ENCODE measurements around the gene CDK11B.

The CDK11B gene

DNA sequence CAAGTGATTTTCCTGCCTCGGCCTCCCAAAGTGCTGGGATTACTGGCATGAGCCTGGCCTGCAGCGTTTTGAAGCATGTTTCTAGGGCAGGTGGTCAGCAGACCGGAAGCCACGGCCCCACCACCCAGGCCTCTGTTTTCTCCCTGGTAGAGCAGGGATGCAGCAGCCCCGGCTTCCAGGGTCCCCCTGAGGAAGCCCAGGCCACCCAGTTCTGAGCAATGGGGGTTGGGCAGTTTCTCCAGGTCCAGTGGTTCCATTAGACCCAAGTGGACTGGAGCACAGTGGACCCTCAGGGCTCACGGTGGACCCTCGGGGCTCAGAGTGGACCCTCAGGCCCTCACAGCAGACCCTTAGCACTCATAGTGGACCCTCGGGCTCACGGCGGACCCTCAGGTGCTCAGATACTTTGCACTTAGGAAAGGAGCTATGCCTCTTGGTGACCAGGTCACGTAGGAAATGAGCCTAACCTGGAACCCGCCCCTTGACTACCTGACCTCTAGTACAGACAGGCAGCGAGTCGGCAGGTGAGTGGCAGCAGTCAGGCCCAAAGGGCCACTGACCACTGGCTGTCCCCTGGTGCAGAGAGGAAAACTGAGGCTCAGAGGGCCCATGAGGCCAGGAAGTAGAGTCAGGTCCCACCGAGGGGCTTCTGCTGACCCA, 54.3 kb downstream of the CDK11B start:
- Histone ChIP-seq H3K4me3 (ENCODE audit: low read depth, low read length) (no peak overlapping the region), H3K27ac (no peak overlapping the region), H3K36me3 (no peaks in the 10 kb centered on the region), H3K27me3 (ENCODE audit: insufficient read depth, low read depth, severe bottlenecking) (no peaks in the 10 kb centered on the region), H3K9me3 (ENCODE audit: severe bottlenecking) (no peaks in the 10 kb centered on the region)
- no peak for DNase-seq
- TF ChIP-seq, protein P1, sequence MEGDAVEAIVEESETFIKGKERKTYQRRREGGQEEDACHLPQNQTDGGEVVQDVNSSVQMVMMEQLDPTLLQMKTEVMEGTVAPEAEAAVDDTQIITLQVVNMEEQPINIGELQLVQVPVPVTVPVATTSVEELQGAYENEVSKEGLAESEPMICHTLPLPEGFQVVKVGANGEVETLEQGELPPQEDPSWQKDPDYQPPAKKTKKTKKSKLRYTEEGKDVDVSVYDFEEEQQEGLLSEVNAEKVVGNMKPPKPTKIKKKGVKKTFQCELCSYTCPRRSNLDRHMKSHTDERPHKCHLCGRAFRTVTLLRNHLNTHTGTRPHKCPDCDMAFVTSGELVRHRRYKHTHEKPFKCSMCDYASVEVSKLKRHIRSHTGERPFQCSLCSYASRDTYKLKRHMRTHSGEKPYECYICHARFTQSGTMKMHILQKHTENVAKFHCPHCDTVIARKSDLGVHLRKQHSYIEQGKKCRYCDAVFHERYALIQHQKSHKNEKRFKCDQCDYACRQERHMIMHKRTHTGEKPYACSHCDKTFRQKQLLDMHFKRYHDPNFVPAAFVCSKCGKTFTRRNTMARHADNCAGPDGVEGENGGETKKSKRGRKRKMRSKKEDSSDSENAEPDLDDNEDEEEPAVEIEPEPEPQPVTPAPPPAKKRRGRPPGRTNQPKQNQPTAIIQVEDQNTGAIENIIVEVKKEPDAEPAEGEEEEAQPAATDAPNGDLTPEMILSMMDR (IDR thresholded peaks at IDR 0.05; ENCODE audit: low read depth, low read length) = no peak

DNA sequence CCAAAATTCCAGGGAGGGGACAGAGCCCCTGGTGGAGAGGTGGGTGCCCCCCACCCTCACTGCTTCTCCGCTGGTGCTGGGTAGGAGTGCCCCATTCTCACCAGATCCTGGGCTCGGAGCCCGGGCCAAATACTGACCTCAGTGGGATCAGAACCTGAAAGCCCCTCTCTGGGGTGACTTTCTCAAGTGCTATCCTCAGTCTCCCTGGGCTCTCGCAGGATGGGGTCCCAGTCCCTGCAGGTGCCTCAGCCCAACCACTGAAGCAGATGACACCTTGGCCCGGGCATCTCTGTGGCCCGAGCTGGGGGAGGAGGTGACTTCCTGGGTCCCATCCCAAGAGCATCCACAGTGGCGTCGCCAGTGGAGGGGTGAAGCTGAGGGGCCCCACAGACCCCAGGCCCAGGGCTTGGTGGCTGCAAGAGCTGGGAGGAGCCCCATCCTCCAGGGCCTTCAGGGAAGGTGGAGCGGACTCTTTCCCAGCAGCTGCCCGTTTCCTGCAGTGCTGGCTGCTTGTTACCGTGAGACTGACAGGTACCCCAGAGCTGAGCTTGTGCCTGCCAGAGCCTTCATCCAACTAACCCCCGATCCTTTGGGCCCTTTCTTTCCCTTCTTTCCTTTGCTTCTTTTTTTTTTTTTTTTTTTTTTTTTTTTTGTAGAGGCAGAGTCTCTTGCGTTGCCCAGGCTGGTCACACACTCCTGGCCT, 55.0 kb downstream of the CDK11B start:
- Histone ChIP-seq H3K9me3 (ENCODE audit: severe bottlenecking) (no peaks in the 10 kb centered on the region), H3K27ac (no peak overlapping the region), H3K4me3 (ENCODE audit: low read depth, low read length) (no peak overlapping the region), H3K27me3 (ENCODE audit: insufficient read depth, low read depth, severe bottlenecking) (no peaks in the 10 kb centered on the region), H3K36me3 (no peaks in the 10 kb centered on the region)
- DNase-seq = no peak
- TF ChIP-seq, protein P1 (IDR thresholded peaks at IDR 0.05; ENCODE audit: low read depth, low read length) = no peak

DNA sequence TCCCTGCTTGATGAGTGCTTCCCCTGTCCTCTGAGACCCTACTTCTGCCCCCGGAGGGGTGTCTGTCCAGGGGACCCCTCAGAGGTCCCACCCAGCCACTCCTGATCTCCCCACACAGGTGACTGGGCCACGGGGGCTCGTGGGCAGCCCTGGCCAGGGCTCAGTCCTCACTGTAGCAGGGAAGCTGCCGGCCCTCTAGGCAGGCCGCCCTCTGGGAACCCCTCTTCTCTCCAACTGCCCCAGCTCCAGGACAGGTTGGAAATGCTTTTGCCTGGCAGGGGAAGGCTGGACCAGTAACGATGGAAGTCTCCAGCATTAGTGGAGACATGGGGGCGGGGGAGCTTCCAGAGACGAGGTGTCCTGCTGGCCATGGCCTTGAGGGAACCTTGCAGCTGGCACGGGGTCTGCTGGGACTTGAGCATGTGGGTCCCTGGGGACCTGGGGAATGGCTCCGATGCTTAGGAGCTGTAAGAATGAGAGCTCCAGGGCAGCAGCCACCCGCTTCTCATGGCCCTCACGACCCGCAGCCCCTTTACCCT, 55.8 kb downstream of the CDK11B start:
- TF ChIP-seq, protein P1 (IDR thresholded peaks at IDR 0.05; ENCODE audit: low read depth, low read length) = no peak
- peak; percentile 22 for DNase-seq
- H3K9me3 ChIP-seq (ENCODE audit: severe bottlenecking) = no peaks in the 10 kb centered on the region
- H3K27ac ChIP-seq = no peak overlapping the region
- no peaks in the 10 kb centered on the region for H3K36me3 ChIP-seq
- no peak overlapping the region for H3K4me3 ChIP-seq (ENCODE audit: low read depth, low read length)
- H3K27me3 ChIP-seq (ENCODE audit: insufficient read depth, low read depth, severe bottlenecking) = no peaks in the 10 kb centered on the region

DNA sequence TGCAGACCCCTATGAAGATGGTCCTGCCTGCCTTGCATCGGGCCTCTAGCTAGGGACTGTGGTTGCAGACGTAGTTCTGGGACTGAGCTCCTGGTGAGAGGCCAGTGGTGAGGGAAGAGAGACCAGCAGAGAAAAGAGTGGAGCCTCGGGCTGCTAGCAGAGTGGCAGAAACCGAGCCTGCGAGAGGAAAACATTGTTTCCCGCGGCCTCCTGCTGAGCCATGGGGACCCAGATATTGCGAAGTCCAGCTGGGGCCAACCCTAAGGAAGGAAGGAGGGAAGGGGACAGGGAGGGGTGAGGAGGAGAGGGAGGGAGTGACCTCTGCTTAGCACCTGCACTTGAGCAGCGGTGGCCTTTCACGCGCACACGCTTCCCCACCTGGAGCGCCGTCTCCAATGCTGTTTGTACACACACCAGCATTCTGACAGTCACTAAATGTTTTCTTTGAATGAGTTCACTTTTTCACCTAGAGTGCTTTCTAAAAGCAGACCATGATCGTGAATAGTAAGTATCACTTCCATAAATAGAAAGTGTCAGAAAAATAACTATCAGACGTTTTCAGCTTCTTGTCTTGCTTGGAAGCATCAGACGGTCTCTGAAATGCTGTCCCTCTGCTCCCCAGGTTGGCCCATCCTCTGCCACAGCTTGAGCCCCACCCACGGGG, 56.4 kb downstream of the CDK11B start:
- H3K36me3 ChIP-seq = no peaks in the 10 kb centered on the region
- TF ChIP-seq, protein P1 (IDR thresholded peaks at IDR 0.05; ENCODE audit: low read depth, low read length) = no peak
- DNase-seq = no peak
- H3K9me3 ChIP-seq (ENCODE audit: severe bottlenecking) = no peaks in the 10 kb centered on the region
- no peak overlapping the region for H3K4me3 ChIP-seq (ENCODE audit: low read depth, low read length)
- no peak overlapping the region for H3K27ac ChIP-seq
- no peaks in the 10 kb centered on the region for H3K27me3 ChIP-seq (ENCODE audit: insufficient read depth, low read depth, severe bottlenecking)

DNA sequence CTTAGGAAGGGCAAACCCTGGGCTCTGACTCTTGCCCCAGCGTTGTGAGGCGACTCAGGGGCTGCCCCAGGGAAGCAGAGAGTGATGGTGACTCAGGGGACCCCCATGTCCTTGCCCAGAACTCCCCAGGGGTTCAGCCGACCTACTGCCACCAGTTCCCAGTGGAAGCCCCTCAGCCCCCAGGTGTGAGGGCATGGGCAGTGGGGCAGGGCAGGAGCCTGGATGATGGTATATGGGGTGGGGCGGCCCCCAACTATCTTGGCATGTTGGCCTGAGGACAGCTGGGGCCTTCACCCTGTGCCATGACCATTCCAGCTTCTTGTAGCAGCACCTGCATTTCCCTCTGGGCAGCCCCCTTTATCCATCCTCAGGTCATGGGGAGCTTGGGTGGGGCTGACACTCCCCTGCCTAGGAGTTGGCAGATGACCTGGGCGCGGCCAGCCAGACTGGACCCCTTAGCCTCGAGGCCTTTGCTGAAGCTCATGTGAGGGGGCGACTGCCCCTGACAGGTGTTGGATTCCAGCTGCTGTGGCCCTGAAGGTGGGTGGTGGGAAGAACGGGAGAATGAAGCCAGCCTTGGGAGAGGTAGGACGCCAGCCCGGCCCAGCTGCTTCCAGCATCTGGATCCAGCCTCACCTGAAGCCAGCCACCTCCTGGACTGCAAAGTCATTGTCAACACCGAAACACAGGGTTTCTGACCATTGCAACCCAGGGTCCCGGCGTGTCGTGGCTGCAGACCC, 57.1 kb downstream of the CDK11B start:
- no peaks in the 10 kb centered on the region for H3K36me3 ChIP-seq
- H3K27me3 ChIP-seq (ENCODE audit: insufficient read depth, low read depth, severe bottlenecking) = no peaks in the 10 kb centered on the region
- no peak for DNase-seq
- H3K27ac ChIP-seq = no peak overlapping the region
- H3K9me3 ChIP-seq (ENCODE audit: severe bottlenecking) = no peaks in the 10 kb centered on the region
- TF ChIP-seq, protein P1 (IDR thresholded peaks at IDR 0.05; ENCODE audit: low read depth, low read length) = no peak
- H3K4me3 ChIP-seq (ENCODE audit: low read depth, low read length) = no peak overlapping the region
